Measurements from ENCODE around the gene SELENOP. TPM values are rescaled to one million over a fixed set of nuclear protein-coding genes. Genes with fewer than 3 reads are reported as not detected.

The SELENOP gene
- total and polyA plus RNA-seq, 2 of the 13 experiments (the other 11 are each of a cell fraction or from before 2014, with no cell fraction given), result 1,895 to 2,083 TPM

GRCh38 chr5:42768106-42768504, 43.6 kb downstream of the SELENOP start:
- no peak overlapping the region for H3K27ac ChIP-seq (ENCODE audit: extremely low read length, insufficient read depth, low read length)
- no peak overlapping the region for H3K4me3 ChIP-seq (replicated peaks in 1 of 3; ENCODE audit: insufficient read depth in 1 of 3, low read depth in 2 of 3, low read length in 3 of 3)
- no peak for TF ChIP-seq PHF20 (CRISPR knock-in tag; IDR thresholded peaks at IDR 0.05)
- H3K9ac ChIP-seq (ENCODE audit: insufficient read depth, low read depth, low read length), result no peak overlapping the region
- peaks cover 8% of the 10 kb centered on the region for H3K4me1 ChIP-seq (ENCODE audit: insufficient read depth, low read length)
- H3K27me3 ChIP-seq (ENCODE audit: control insufficient read depth in 1 of 2, insufficient read depth in 2 of 2, low read length in 2 of 2), result 0 out of 5 replicates have a peak, but pooled peaks cover 0 to 9% of the 10 kb centered on the region in 2 experiments
- in situ Hi-C loops (cut with HindIII; ENCODE audit: extremely low pct_ligation_motif_present, low pct_unique_long_range_greater_than_20kb), result loop anchor here (25.0 kb wide), 1 partner anchor 906 kb away; the partner anchor contains the start of gene OXCT1
- H4K20me1 ChIP-seq (ENCODE audit: insufficient read depth, low read length), result no peaks in the 10 kb centered on the region
- no TSS peak for BruUV-seq (replicated peaks)
- intact Hi-C loops (cut with micrococcal nuclease; ENCODE audit: unreplicated experiment), result loop anchor here (5.0 to 10.0 kb wide), 3 partner anchors 253 to 711 kb away; no protein-coding TSS in a partner anchor
- no peaks in the 10 kb centered on the region for H3K36me3 ChIP-seq (replicated peaks in 1 of 2; ENCODE audit: control insufficient read depth in 1 of 2, insufficient read depth in 2 of 2, low read length in 2 of 2)
- H2AFZ ChIP-seq (ENCODE audit: low read length), result no peak overlapping the region
- ATAC-seq (peak; percentile 39; the same call in 1 of the 3 replicates), FAIRE-seq (no peak), DNase-seq (ENCODE audit: low spot score) (no peak)
- H3K79me2 ChIP-seq (ENCODE audit: insufficient read depth, low read length), result no peaks in the 10 kb centered on the region
- CTCF ChIA-PET (ENCODE audit: low intra/inter-chr PET ratio, low total read pairs), result interaction anchor here (1.3 to 1.6 kb wide), 3 partner anchors 121 to 911 kb away, joined by 4 to 10 read pairs (median 7); no protein-coding TSS in a partner anchor
- POLR2A ChIA-PET, result no interaction called here
- no peaks in the 10 kb centered on the region for H3K9me3 ChIP-seq (ENCODE audit: low read length)
- H3K4me2 ChIP-seq (ENCODE audit: low read depth, low read length), result no peak overlapping the region
- WGBS (ENCODE audit: low lambda C conversion rate), result 0% methylated on average over 1 of the region's 1 CpG

- DNase-seq (ENCODE audit: low spot score) (peak; percentile 19), ATAC-seq (peak; percentile 57), FAIRE-seq (peak; percentile 75)
- H3K4me1 ChIP-seq (ENCODE audit: insufficient read depth, low read length), result peaks cover 8% of the 10 kb centered on the region
- 23% methylated on average over 3 of the region's 3 CpGs for WGBS (ENCODE audit: low lambda C conversion rate)
- no peak overlapping the region for H3K4me2 ChIP-seq (ENCODE audit: low read depth, low read length)
- no peaks in the 10 kb centered on the region for H4K20me1 ChIP-seq (ENCODE audit: insufficient read depth, low read length)
- H3K36me3 ChIP-seq (replicated peaks in 1 of 2; ENCODE audit: control insufficient read depth in 1 of 2, insufficient read depth in 2 of 2, low read length in 2 of 2), result no peaks in the 10 kb centered on the region
- no TSS peak for BruUV-seq (replicated peaks)
- no peak overlapping the region for H3K27ac ChIP-seq (ENCODE audit: extremely low read length, insufficient read depth, low read length)
- no peaks in the 10 kb centered on the region for H3K79me2 ChIP-seq (ENCODE audit: insufficient read depth, low read length)
- POLR2A ChIA-PET, result no interaction called here
- 0 out of 5 replicates have a peak, but pooled peaks cover 0 to 9% of the 10 kb centered on the region in 2 experiments for H3K27me3 ChIP-seq (ENCODE audit: control insufficient read depth in 1 of 2, insufficient read depth in 2 of 2, low read length in 2 of 2)
- no peak overlapping the region for H3K9ac ChIP-seq (ENCODE audit: insufficient read depth, low read depth, low read length)
- H3K4me3 ChIP-seq (replicated peaks in 1 of 3; ENCODE audit: insufficient read depth in 1 of 3, low read depth in 2 of 3, low read length in 3 of 3), result no peak overlapping the region
- no peak overlapping the region for H2AFZ ChIP-seq (ENCODE audit: low read length)
- no peaks in the 10 kb centered on the region for H3K9me3 ChIP-seq (ENCODE audit: low read length)
- TF ChIP-seq, protein P1, sequence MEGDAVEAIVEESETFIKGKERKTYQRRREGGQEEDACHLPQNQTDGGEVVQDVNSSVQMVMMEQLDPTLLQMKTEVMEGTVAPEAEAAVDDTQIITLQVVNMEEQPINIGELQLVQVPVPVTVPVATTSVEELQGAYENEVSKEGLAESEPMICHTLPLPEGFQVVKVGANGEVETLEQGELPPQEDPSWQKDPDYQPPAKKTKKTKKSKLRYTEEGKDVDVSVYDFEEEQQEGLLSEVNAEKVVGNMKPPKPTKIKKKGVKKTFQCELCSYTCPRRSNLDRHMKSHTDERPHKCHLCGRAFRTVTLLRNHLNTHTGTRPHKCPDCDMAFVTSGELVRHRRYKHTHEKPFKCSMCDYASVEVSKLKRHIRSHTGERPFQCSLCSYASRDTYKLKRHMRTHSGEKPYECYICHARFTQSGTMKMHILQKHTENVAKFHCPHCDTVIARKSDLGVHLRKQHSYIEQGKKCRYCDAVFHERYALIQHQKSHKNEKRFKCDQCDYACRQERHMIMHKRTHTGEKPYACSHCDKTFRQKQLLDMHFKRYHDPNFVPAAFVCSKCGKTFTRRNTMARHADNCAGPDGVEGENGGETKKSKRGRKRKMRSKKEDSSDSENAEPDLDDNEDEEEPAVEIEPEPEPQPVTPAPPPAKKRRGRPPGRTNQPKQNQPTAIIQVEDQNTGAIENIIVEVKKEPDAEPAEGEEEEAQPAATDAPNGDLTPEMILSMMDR (CRISPR knock-in tag; IDR thresholded peaks at IDR 0.05), result peak; percentile 64
- TF ChIP-seq ZNF713 (CRISPR knock-in tag; IDR thresholded peaks at IDR 0.05) (no peak), ELF4 (CRISPR knock-in tag; IDR thresholded peaks at IDR 0.05; ENCODE audit: borderline replicate concordance) (0 out of 2 replicates have a peak, but pooled peaks have one; percentile 23), MATR3 (CRISPR knock-in tag; IDR thresholded peaks at IDR 0.05) (no peak), RAD21 (CRISPR knock-in tag; IDR thresholded peaks at IDR 0.05) (peak; percentile 29; the same call in 1 of the 2 replicates), STAG1 (CRISPR knock-in tag; IDR thresholded peaks at IDR 0.05) (peak; percentile 77), SMC3 (IDR thresholded peaks at IDR 0.05; ENCODE audit: low read length) (peak; percentile 62)
- TF ChIP-seq, protein P2, sequence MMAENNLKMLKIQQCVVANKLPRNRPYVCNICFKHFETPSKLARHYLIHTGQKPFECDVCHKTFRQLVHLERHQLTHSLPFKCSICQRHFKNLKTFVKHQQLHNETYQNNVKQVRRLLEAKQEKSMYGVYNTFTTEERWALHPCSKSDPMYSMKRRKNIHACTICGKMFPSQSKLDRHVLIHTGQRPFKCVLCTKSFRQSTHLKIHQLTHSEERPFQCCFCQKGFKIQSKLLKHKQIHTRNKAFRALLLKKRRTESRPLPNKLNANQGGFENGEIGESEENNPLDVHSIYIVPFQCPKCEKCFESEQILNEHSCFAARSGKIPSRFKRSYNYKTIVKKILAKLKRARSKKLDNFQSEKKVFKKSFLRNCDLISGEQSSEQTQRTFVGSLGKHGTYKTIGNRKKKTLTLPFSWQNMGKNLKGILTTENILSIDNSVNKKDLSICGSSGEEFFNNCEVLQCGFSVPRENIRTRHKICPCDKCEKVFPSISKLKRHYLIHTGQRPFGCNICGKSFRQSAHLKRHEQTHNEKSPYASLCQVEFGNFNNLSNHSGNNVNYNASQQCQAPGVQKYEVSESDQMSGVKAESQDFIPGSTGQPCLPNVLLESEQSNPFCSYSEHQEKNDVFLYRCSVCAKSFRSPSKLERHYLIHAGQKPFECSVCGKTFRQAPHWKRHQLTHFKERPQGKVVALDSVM (CRISPR knock-in tag; IDR thresholded peaks at IDR 0.05), result no peak
- CTCF ChIA-PET (ENCODE audit: low intra/inter-chr PET ratio, low total read pairs), result interaction anchor here (1.1 to 1.6 kb wide), 4 partner anchors 121 to 911 kb away, joined by 4 to 10 read pairs (median 7); no protein-coding TSS in a partner anchor
- intact Hi-C loops (cut with micrococcal nuclease; ENCODE audit: unreplicated experiment), result loop anchor here (1.0 to 10.0 kb wide), 6 partner anchors 122 to 763 kb away; partner anchors contain the start of gene GHR
- in situ Hi-C loops (cut with HindIII; ENCODE audit: extremely low pct_ligation_motif_present, low pct_unique_long_range_greater_than_20kb), result loop anchor here (25.0 kb wide), 1 partner anchor 905 kb away; the partner anchor contains the start of gene OXCT1
Measured at GRCh38 chr5:42767491-42768105, 44.1 kb downstream of the SELENOP start.
